TTC549 (cell line): Measurements from ENCODE around the gene SPHKAP.
"Not testable (repeated sequence)": the region's sequence is repeated elsewhere in the genome, so short reads cannot be mapped to it uniquely, and the experiment has no call there.

ENCODE experiments used
- FAIRE-seq: peaks from 2 replicates; lab custom pipeline; 2012; peaks lifted over from hg19 to GRCh38; lab: Jason Lieb, UNC

The SPHKAP gene

DNA sequence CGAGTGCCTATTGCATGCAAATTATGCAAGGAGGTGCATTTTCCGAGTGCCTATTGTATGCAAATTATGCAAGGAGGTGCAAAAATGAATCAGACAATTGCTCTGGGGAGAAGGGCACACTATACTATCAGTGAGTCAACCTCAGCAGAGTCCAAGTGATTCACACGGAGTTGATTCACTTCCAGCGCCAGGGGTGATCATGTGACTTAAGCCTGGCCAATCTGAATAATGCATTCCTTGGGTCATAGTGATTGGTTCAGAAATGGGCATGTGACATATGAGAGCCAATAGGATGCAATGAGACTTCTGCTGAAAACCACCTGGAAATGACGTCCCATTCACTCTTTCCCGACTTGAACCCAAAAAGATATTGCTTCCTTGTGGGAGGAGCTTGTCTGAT, 157.9 kb downstream of the SPHKAP start:
- no peak for FAIRE-seq

- no peak for FAIRE-seq
These were observed 163.2 kb downstream of the SPHKAP start for GRCh38 chr2:228018311-228018710.

GRCh38 chr2:228017784-228018183, 163.7 kb downstream of the SPHKAP start:
- no peak for FAIRE-seq

DNA sequence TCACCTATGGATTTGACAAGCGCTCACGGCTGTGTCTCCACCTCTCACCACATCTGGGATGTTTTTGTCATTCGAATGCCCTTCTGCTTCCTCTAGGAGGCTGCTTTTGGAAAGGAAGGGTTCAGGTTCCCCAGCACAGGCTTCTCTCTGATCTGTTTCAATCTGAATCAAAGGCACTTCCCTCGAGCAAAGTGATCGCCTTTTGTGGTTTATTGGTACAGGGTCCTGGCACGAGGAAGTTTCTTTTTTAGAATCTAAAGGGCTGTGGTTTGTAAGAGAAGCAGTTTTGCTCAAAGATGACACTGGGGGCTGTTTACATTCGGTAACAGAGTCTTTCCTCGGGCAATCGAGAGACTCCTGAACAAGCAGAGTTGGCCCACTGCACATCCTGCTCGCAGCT, 165.1 kb downstream of the SPHKAP start:
- no peak for FAIRE-seq

DNA sequence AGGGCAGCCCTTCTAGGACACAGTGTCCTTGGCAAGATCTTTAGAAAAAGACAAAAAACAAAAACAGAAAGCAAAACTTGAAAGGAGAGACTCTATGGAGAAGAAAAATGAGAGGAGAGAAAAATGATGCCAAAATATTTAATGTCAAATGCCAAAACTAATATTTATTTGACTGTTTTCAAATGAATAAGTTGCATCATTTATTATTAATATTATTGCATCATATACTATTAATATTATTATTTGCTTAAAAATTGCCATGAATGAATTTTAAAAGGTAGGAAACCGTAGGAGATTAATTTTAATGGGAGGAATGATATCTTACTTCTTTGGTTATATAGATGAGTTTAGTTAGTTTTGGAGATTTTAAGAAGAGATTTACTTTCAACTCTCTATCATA, 165.7 kb downstream of the SPHKAP start:
- no peak for FAIRE-seq

- FAIRE-seq = no peak
These were observed 185.1 kb downstream of the SPHKAP start for GRCh38 chr2:227996366-227996765.

GRCh38 chr2:227990937-227991336, 190.6 kb downstream of the SPHKAP start:
- FAIRE-seq = no peak

DNA sequence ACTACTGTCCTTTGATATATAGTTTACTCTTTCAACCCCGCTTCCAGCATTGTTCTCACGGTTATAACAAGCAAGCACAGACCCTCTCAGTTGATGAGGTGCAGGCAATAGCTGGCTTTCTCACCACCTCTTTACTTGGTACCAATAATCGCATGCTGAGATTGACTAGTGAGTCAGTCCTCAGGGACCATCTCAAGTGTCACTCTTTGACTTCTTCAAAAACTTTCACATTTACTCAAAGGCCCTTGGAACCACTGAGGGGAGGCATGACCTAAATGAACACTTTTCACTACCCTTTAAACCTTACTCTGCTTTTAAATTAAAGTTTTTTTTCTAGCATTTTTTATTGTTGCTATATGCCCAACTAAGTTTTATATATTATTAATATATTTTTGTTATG, 208.2 kb downstream of the SPHKAP start:
- FAIRE-seq = no peak

DNA sequence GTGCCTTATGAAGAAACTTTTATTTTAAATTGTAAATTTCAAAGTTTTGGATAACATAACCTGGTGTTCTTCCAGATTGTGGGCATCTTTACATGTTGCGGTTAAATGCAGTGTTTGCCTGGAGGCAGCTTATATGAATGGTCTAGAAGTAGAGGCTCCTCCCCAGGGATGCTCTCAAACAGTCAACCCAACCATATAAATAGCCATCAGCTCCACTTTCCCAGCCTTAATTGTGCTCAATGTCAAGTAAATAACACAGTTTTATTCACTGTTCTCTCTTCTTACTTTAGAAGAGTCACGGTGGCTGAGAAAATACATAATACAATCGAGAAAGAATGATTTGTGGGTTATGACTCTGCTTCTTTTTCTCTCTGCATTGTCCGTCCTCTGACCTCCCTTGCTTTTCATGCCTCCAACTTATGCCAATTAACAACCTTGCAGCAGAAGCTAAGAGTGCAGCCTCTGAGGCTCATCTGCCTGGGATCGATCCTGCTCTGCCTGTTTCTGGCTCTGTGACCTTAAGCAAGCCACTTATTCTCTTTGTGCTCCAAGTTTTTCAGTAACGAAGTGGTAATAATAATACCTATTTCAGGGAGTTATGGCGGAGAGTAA, 209.8 kb downstream of the SPHKAP start:
- no peak for FAIRE-seq

DNA sequence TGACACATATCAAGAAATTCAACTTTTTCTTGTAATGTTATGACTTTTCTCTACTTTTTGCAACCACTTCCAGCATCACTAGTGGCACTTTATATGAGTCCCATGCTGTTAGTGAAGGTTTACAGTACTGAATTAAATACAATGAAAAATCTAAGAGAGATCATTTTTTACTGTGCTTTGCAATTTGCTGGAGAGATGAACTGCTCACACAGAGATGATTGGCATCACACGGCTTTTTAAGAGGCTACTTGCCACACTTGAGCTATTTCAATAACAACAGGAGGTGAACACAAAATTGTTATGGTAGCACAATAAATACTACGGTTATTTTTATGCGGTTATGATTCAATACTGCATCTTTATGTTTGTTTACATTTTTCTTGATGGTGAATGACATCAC, 221.2 kb downstream of the SPHKAP start:
- no peak for FAIRE-seq

DNA sequence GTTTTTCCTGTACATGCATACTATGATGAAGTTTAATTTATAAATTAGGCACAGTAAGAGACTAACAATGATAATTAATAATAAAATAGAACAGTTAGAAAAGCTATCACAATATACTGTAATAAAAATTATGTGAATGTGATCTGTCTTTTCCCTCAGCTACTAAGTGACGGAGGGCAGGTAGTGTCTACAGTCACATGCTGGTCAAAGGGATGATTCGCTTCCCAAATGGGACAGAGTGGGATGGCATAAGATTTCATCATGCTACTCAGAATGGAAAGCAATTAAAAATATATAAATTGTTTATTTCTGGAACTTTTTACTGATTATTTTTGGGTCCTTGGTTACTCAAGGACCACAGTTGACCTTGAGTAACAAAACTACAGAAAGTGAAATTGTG, 238.5 kb downstream of the SPHKAP start:
- FAIRE-seq = no peak

- FAIRE-seq = no peak
These were observed 239.5 kb downstream of the SPHKAP start for GRCh38 chr2:227942021-227942420.

DNA sequence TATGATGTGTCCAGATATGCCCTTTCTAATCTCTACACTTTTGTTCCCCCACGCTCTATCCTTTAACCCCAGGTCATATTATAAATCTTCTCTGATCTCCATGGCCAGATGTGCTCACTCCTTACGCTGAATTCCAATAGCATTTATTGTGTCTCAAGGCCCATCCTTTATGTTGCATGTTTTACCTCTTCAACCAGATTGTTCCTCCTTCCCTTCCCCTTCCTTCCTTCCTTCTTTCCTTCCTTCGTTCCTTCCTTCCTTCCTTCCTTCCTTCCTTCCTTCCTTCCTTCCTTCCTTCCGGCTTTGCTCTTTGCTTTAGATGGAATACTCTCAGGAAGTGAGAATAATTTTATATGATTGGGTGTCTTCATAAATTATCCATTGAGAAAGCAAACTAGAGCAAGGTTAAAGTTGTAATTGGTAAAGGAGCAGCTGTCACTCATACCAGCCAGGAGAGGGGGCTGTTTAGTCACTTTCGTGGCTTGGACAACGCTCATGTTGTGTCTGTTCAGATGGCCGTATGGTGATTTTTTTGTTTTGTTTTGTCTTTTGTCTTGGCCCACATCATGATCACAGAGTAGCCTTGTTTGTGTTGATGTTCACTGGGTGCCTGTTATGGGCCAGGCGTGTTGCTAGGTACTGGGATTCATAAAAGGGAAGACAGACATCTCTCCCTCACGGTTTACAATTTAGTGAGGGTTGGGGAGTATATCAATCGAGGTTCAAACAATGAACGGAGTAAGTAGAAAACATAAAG, 242.0 kb downstream of the SPHKAP start:
- FAIRE-seq = peak; percentile 47

DNA sequence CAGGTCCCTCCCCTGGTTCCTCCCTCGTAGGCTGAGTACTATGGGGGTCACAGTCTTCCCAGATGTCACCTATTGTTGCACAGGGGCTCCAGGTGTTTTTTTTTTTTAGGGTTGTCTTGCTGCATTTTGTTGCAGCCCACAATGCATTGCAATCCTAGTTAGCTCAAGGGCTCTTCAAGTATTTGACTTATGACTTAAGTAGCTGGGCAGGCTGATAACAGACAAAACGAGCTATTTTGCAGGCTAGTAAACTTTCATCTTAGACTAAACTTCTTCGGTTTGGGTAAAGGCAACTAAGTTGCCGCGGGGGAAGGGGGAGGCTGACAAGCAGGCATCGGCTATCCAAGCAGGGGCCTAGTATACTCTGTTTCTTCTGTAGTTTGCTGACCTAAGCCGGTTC, 245.2 kb downstream of the SPHKAP start:
- not testable (repeated sequence) for FAIRE-seq

DNA sequence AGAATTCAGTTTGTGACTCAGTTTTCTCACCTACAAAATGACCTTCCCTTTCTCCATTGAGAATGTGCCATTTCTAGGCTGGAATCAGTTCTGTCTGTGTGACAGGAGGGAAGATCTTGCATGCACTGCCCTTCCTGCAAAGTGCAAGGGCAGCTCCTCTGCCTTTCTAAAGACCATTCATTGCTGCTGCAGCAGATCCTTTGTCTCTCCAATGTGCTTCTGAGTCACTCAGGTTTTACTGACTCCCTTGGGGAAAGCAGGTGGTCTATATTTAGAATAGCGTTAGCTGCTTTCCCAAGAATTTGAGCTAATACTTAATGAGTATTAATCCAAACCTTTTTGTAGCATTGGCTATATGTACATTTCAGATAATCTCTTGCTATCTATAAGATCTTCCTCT, 247.6 kb downstream of the SPHKAP start:
- FAIRE-seq = no peak

DNA sequence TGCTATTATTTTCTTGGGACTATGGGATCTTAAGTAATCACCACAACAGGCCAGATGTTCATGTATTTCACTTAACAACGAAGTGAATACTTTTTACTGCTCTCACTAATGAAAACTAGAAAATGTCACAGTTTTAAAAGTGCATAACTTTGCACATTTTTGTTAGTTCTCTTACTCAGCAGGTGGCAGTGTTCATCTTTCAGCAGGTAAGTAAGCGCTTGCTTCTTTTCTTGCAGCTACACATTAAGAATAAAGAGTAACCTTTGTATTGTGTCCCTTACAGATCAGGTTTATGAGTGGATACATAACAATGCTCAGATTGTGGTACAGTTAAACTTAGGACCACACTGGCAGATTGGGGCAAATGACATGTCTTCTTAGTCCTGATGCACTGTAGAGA, 249.1 kb downstream of the SPHKAP start:
- no peak for FAIRE-seq

- FAIRE-seq = no peak
These were observed 249.5 kb downstream of the SPHKAP start for GRCh38 chr2:227932001-227932400.
